HFFc6 (cell line): ENCODE results near the gene SNRNP35. TPM values are rescaled to one million over a fixed set of nuclear protein-coding genes. Genes with fewer than 3 reads are reported as not detected.

Source experiments
- DNase-seq: peaks from one replicate; pipeline ENCODE4 v3.0.0-alpha.2; 2018
- H3K27ac Mint-ChIP-seq: 2 replicates; pipeline ENCODE4 v1.8.0; 2020; ENCODE audit warnings: mild to moderate bottlenecking, mixed read lengths
- H3K27me3 Mint-ChIP-seq: 2 replicates; pipeline ENCODE4 v1.8.0; 2021; ENCODE audit warnings: mild to moderate bottlenecking, moderate library complexity, mixed read lengths; ENCODE audit not compliant: insufficient read depth
- H3K36me3 Mint-ChIP-seq: 2 replicates; pipeline ENCODE4 v1.8.0; 2021; ENCODE audit warnings: low read depth, mixed read lengths
- H3K4me1 Mint-ChIP-seq: 2 replicates; pipeline ENCODE4 v1.8.0; 2020; ENCODE audit warnings: low read depth, mixed read lengths
- H3K4me3 Mint-ChIP-seq: 2 replicates; pipeline ENCODE4 v1.8.0; 2020; ENCODE audit warnings: mild to moderate bottlenecking, moderate library complexity, mixed read lengths
- H3K9me3 Mint-ChIP-seq: 2 replicates; pipeline ENCODE4 v1.8.0; 2020; ENCODE audit warnings: mild to moderate bottlenecking, mixed read lengths
- total RNA-seq, 6 experiments: library from RNA; stranded (reverse); fragmentation: NEBNext Ultra II Directional; extraction: Animal tissue kit (Norgen Biotek cat#: 25700); gene quantifications; 2 replicates in 1 of 6; 3 replicates in 5 of 6; pipeline ENCODE4 v1.2.3, GENCODE V29; 2021
- TF ChIP-seq, protein P1 (sequence below): fragments of 200-600 bp; sonication (generic); IDR thresholded peaks from 2 replicates; pipeline ENCODE4 v1.5.0; 2021; ENCODE audit warnings: antibody characterized with exemption, mild to moderate bottlenecking

Gene SNRNP35
- total RNA-seq, 6 experiments from 2014 or later: 13.0 to 20.0 (median 14.8) TPM

DNA sequence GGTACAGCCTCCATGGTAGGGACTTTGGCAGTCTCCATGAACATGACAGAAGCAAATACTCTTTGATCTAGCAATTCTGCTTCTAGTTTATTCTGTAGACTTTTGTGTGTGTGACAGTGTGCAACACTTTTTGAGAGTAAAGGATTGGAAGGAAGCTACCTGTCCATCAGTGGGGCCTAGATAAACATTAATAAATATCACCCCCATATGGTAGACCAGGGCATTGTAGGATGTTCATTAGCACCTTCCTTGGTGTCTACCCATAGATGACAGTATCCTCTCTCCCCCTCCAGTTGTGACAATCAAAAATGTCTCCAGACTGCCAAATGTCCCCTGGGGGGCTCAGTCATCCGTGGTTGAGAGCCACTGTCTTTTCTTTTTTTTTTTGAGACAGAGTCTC is 10.8 kb downstream of the SNRNP35 start:
- TF ChIP-seq, protein P1, sequence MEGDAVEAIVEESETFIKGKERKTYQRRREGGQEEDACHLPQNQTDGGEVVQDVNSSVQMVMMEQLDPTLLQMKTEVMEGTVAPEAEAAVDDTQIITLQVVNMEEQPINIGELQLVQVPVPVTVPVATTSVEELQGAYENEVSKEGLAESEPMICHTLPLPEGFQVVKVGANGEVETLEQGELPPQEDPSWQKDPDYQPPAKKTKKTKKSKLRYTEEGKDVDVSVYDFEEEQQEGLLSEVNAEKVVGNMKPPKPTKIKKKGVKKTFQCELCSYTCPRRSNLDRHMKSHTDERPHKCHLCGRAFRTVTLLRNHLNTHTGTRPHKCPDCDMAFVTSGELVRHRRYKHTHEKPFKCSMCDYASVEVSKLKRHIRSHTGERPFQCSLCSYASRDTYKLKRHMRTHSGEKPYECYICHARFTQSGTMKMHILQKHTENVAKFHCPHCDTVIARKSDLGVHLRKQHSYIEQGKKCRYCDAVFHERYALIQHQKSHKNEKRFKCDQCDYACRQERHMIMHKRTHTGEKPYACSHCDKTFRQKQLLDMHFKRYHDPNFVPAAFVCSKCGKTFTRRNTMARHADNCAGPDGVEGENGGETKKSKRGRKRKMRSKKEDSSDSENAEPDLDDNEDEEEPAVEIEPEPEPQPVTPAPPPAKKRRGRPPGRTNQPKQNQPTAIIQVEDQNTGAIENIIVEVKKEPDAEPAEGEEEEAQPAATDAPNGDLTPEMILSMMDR: no peak; the same call in 1 of the 2 replicates
- peaks cover 21% of the 10 kb centered on the region for H3K36me3 Mint-ChIP-seq
- DNase-seq: no peak
- no peak overlapping the region for H3K4me3 Mint-ChIP-seq
- H3K4me1 Mint-ChIP-seq: peaks cover 14% of the 10 kb centered on the region
- no peaks in the 10 kb centered on the region for H3K9me3 Mint-ChIP-seq
- H3K27ac Mint-ChIP-seq: no peak overlapping the region
- H3K27me3 Mint-ChIP-seq: no peaks in the 10 kb centered on the region; the same call in 1 of the 2 replicates

DNA sequence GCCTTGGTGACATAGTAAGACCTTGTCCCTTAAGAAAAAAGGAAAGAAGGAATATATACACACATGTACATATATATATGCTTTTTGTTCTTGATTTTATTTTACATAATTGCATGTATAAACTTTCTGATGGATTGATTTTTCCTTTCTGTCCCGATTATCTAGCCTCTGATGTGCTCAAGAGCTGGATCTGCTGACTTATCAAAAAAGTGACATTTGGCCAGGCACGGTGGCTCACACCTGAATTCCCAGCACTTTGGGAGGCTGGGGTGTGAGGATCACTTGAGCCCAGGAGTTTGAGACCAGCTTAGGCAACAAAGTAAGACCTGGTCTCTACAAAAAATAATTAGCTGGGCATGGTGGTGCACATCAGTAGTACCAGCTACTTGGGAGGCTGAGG is 12.0 kb downstream of the SNRNP35 start:
- TF ChIP-seq, protein P1: no peak
- peaks cover 22% of the 10 kb centered on the region for H3K36me3 Mint-ChIP-seq
- no peak overlapping the region for H3K27ac Mint-ChIP-seq
- no peaks in the 10 kb centered on the region for H3K9me3 Mint-ChIP-seq
- peaks cover 14% of the 10 kb centered on the region for H3K4me1 Mint-ChIP-seq
- no peaks in the 10 kb centered on the region; the same call in 1 of the 2 replicates for H3K27me3 Mint-ChIP-seq
- DNase-seq: no peak
- H3K4me3 Mint-ChIP-seq: no peak overlapping the region

DNA sequence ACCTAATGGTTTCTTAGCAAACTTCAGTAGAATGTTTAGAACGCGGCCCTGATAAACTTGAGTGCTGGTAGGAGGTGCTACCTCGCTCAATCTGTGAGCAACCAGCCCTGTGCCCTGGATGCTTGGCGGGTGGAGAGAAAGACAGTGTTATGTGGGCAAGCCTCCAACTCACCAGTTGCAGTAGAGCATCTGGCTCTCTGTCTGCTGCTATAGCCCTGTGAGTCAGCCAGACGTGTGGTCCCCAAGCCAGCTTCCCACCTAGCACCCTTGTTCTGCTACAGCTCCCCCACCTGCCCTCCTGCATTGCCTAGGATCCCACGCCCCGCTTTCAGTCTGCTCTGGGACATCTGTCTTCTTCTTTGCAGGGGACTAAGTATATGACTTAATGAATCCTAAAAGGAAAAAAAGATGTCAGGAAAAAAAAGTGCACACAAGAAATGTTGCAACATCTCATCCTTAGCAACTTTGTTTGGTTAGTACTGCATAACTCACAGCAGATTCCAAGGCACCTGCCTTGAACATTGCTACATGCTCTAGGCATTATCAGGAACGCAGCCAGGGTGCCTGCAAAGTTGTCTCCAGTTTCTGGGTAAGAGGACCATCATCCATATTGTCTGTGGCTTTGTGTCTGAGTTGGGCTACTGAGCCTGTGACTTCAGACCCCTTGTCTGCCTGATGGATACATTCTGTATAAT is 13.6 kb downstream of the SNRNP35 start:
- H3K27me3 Mint-ChIP-seq: no peaks in the 10 kb centered on the region; the same call in 1 of the 2 replicates
- TF ChIP-seq, protein P1: no peak
- no peak overlapping the region for H3K4me3 Mint-ChIP-seq
- H3K4me1 Mint-ChIP-seq: peaks cover 14% of the 10 kb centered on the region
- DNase-seq: peak; percentile 55
- peaks cover 26% of the 10 kb centered on the region for H3K36me3 Mint-ChIP-seq
- H3K9me3 Mint-ChIP-seq: no peaks in the 10 kb centered on the region
- H3K27ac Mint-ChIP-seq: peak overlapping the region; percentile 81

DNA sequence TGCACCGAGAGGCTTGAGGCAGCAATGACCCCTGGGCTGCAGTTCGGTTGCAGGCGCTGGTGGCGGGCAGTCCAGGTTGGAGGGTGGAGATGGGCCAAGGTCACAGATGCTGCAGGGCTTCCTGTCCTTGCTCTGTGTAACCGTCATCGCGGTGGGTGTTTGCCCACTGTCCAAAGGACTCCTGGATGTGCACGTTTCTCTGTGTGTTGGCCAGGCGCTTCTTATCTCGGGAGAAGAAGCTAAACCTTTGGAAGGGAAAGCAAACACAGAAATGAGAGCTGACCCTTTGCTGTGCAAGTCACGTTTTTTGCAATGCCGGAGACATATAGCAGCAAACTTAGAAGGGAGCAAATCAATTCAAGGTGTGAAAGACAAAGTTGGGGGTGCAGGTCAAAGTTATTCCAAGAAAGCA is 14.5 kb downstream of the SNRNP35 start:
- H3K4me3 Mint-ChIP-seq: no peak overlapping the region
- no peaks in the 10 kb centered on the region; the same call in 1 of the 2 replicates for H3K27me3 Mint-ChIP-seq
- TF ChIP-seq, protein P1: no peak
- no peaks in the 10 kb centered on the region for H3K9me3 Mint-ChIP-seq
- peaks cover 30% of the 10 kb centered on the region for H3K36me3 Mint-ChIP-seq
- peaks cover 14% of the 10 kb centered on the region for H3K4me1 Mint-ChIP-seq
- H3K27ac Mint-ChIP-seq: no peak overlapping the region
- DNase-seq: no peak

DNA sequence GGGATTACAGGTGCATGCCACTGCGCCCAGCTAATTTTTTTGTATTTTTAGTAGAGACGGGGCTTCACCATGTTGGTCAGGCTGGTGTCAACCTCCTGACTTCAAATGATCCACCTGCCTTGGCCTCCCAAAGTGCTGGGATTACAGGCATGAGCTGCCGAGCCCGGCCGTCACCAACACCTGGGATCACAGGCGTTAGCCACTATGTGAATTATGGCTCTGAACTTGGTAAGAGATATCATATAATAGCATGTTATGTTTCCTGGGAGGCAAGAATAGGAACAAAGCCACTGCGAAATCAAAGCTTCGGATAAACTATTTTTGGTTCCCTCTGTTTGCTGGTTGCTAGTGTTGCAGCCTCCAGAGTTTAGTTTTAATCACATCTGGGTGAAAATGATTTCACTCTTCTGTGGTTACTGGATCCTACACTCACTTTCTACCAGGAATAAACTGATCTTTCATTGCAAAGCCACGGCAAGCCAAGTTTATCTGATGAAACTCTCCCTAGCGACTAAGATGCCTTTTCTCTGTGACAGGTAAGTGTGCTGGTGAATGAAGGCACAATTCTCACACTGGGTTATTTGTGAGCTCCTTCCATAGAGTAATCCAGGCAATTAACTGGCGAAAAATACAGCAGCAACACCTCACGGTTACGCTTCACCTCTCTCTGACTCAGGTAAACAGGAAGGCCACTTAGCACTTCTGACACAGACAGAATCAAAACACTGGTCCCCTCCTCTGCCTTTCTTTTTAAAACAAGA is 16.7 kb downstream of the SNRNP35 start:
- Mint-ChIP-seq H3K36me3 (peaks cover 30% of the 10 kb centered on the region), H3K4me3 (no peak overlapping the region), H3K27ac (no peak overlapping the region), H3K4me1 (peaks cover 14% of the 10 kb centered on the region), H3K27me3 (no peaks in the 10 kb centered on the region; the same call in 1 of the 2 replicates), H3K9me3 (no peaks in the 10 kb centered on the region)
- DNase-seq: no peak
- TF ChIP-seq, protein P1: no peak
